Mucosa of rectum (tissue), 2 donors: ENCODE measurements around the gene PRDM2.

Source experiments
- H3K27ac ChIP-seq, 2 donors: one replicate each; pipeline ENCODE4 v1.7.0; 2013; ENCODE audit warnings: inconsistent platforms in 2 of 2, low read depth in 2 of 2, low read length in 2 of 2
- H3K27me3 ChIP-seq, 2 donors: one replicate each; pipeline ENCODE4 v1.7.0; 2013; ENCODE audit warnings: low read length in 2 of 2; ENCODE audit not compliant: control insufficient read depth in 2 of 2, insufficient read depth in 2 of 2
- H3K36me3 ChIP-seq, 2 donors: one replicate each; pipeline ENCODE4 v1.7.0; 2013; ENCODE audit warnings: low read length in 2 of 2; ENCODE audit not compliant: control insufficient read depth in 2 of 2, insufficient read depth in 2 of 2
- H3K4me1 ChIP-seq, 2 donors: one replicate each; pipeline ENCODE4 v1.7.0; 2013; ENCODE audit warnings: low read length in 2 of 2, mild to moderate bottlenecking in 1 of 2; ENCODE audit not compliant: control insufficient read depth in 2 of 2, insufficient read depth in 2 of 2
- H3K4me3 ChIP-seq, 2 donors: one replicate each; pipeline ENCODE4 v1.7.0; 2013; ENCODE audit warnings: low read length in 2 of 2
- H3K9ac ChIP-seq, 2 donors: one replicate each; pipeline ENCODE4 v1.7.0; 2013; ENCODE audit warnings: low read length in 2 of 2, low read depth in 1 of 2, mild to moderate bottlenecking in 1 of 2
- H3K9me3 ChIP-seq, 2 donors: one replicate each; pipeline ENCODE4 v1.7.0; 2013; ENCODE audit warnings: low read length in 2 of 2; ENCODE audit not compliant: control insufficient read depth in 2 of 2
- donor health status: healthy.
- donor health status: Normal muscosa, but diverticular disease.

PRDM2 gene

GRCh38 chr1:13761883-13762282 lies 61.9 kb downstream of the PRDM2 start:
- H3K4me1 ChIP-seq = peaks cover 0 to 8% of the 10 kb centered on the region in 2 donors
- no peaks in the 10 kb centered on the region for H3K9me3 ChIP-seq
- H3K4me3 ChIP-seq = no peak overlapping the region
- no peak overlapping the region for H3K27ac ChIP-seq
- no peaks in the 10 kb centered on the region for H3K27me3 ChIP-seq
- no peak overlapping the region for H3K9ac ChIP-seq
- no peaks in the 10 kb centered on the region for H3K36me3 ChIP-seq

DNA sequence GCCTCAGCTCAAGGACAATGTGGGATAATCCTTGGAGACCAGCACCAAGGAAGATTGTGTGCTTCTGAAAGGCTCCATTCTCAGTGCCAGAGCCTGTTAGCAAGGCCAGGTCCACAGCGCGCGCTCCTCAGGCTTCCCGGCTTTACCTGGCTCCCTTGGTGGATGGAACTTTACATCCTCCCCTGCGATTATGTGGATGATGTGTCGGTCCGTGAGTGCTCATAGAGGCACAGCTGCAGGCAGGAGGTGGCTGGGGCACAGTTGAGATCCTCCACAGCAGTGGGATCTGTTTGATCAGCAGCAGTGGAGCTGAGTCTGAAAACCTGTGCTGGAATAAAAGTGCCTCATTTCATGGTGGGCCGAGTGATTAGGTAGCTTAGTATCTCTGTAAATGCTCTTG lies 62.7 kb downstream of the PRDM2 start:
- no peak overlapping the region for H3K4me3 ChIP-seq
- no peak overlapping the region for H3K27ac ChIP-seq
- H3K9me3 ChIP-seq = no peaks in the 10 kb centered on the region
- no peak overlapping the region for H3K9ac ChIP-seq
- H3K4me1 ChIP-seq = peaks cover 0 to 7% of the 10 kb centered on the region in 2 donors
- no peaks in the 10 kb centered on the region for H3K27me3 ChIP-seq
- no peaks in the 10 kb centered on the region for H3K36me3 ChIP-seq

DNA sequence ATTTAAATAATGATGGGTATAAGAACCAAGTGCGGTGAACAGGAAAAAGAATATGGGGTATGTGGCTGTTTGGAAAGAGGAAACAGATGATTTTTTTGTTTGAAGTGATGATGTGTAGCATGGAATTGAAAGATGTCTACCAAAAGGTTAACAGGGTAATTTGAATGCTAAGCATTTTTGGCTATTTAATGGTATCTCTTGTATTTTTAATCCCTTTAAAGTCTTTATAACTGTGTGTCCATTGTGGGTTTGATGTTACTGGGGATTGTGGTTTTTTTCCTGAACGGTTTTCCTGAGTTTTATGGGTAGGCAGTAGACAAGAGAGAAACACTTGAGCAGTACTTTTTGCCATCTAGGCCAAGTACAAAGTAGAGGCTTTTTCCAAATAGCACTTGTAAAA lies 63.2 kb downstream of the PRDM2 start:
- Histone ChIP-seq H3K36me3 (no peaks in the 10 kb centered on the region), H3K9ac (no peak overlapping the region), H3K27ac (no peak overlapping the region), H3K4me1 (peaks cover 0 to 7% of the 10 kb centered on the region in 2 donors), H3K4me3 (no peak overlapping the region), H3K27me3 (no peaks in the 10 kb centered on the region), H3K9me3 (no peaks in the 10 kb centered on the region)

DNA sequence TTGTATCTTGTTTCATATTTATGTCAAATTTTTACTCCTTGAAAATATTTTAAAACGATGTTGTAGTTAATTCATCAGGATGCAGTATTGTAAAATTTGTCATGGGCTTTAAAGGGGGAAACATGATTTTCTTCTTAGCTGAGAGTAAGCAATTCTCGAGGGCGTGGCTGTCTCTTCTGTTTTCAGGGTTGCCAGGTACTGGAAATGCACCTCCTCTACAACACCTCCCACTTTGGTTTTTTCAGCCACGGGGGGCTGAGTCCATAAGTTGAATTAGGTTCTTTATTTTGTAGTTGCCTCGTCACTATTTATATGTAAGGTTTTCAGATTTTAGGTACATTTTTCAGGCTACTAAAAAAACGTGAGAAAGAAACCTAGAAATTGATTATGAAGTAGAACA lies 64.0 kb downstream of the PRDM2 start:
- Histone ChIP-seq H3K4me1 (peaks cover 0 to 5% of the 10 kb centered on the region in 2 donors), H3K36me3 (no peaks in the 10 kb centered on the region), H3K9ac (no peak overlapping the region), H3K27ac (no peak overlapping the region), H3K9me3 (no peaks in the 10 kb centered on the region), H3K27me3 (no peaks in the 10 kb centered on the region), H3K4me3 (no peak overlapping the region)

DNA sequence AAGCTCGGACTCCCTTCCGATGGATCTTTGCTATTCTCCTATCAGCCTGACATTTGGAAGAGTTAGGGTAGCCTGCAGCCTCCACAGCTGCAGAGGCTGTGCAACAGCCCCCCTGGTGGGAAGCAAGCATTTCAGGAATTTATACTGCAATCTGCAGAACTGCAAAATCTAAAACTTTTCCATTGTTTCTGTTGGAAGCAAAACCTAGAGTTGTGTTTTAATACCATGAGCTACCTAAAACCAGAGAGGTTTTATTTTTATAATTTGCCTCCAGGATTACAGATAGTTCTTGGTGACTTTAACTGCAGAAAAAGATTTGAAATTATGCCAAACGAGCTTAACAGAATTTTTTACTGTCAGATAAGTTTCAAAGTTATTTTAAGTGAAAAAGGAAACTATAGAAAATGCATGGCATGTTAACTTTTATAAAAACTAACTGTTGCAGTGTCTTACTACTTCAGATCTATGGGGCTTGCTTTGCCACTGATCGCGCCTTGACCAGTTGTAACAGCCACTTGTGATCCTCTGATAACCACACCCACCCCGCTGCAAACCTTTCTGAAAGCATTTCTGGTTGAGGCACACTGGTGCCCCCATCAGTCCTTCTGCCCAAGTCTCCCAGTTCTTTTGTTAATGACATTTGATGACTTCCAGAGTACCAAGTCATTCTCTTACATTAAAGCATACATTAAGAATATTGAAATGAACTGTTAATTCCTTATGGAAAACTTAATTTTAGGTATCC lies 64.8 kb downstream of the PRDM2 start:
- no peaks in the 10 kb centered on the region for H3K9me3 ChIP-seq
- no peaks in the 10 kb centered on the region for H3K27me3 ChIP-seq
- H3K27ac ChIP-seq = no peak overlapping the region
- no peak overlapping the region for H3K9ac ChIP-seq
- no peak overlapping the region for H3K4me3 ChIP-seq
- no peaks in the 10 kb centered on the region for H3K36me3 ChIP-seq
- peaks cover 0 to 2% of the 10 kb centered on the region in 2 donors for H3K4me1 ChIP-seq

GRCh38 chr1:13766592-13767564 lies 66.9 kb downstream of the PRDM2 start:
- Histone ChIP-seq H3K27me3 (no peaks in the 10 kb centered on the region), H3K4me1 (no peaks in the 10 kb centered on the region), H3K4me3 (no peak overlapping the region), H3K9ac (no peak overlapping the region), H3K36me3 (no peaks in the 10 kb centered on the region), H3K27ac (no peak overlapping the region), H3K9me3 (no peaks in the 10 kb centered on the region)

GRCh38 chr1:13769212-13769611 lies 69.2 kb downstream of the PRDM2 start:
- Histone ChIP-seq H3K4me3 (no peak overlapping the region), H3K27ac (no peak overlapping the region), H3K9me3 (no peaks in the 10 kb centered on the region), H3K9ac (no peak overlapping the region), H3K36me3 (peaks cover 4 to 10% of the 10 kb centered on the region in 2 donors), H3K4me1 (no peaks in the 10 kb centered on the region), H3K27me3 (no peaks in the 10 kb centered on the region)

DNA sequence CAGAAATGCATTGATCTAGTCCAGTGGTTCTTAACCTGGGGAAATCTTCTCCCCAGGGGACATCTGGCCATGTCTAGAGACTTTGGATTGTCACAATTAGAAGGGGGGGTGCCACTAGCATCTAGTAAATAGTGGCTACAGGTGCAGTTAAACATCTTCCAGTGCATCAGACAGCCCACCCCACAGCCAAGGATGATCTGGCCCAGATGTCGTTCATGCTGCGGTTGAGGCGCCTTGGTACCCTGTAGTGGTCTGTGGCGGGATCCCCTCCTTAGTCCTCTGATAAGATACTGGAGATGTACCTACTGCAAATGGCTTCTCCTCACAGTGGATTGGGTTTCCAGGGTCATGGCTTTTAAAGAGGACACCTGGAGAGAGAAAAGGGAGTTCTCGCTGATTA lies 69.8 kb downstream of the PRDM2 start:
- H3K4me1 ChIP-seq = no peaks in the 10 kb centered on the region
- H3K4me3 ChIP-seq = no peak overlapping the region

DNA sequence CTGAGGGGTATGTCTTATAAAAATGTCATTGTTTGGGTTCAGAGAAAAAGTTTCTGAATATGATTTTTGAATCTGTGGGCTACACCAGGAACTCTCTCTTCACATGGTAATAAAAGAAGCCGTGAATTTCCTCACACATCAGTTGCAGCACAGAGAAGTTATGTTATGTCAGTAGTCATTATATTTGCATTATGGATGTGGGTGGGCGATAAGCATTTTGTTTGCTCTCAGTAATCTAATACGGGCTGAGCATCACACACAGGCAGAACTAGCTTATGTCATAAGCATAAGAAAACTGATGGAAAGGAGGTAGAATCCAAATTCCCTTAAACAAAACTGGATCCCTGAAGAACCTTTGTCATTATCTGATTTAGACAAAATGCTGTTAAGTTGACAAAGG lies 70.8 kb downstream of the PRDM2 start:
- Histone ChIP-seq H3K9me3 (no peaks in the 10 kb centered on the region), H3K4me1 (no peaks in the 10 kb centered on the region), H3K4me3 (no peak overlapping the region), H3K27ac (no peak overlapping the region), H3K27me3 (no peaks in the 10 kb centered on the region), H3K9ac (no peak overlapping the region), H3K36me3 (peaks cover 7 to 20% of the 10 kb centered on the region in 2 donors)

More for the DNA sequence above, 69.8 kb downstream of the PRDM2 start:
- no peak overlapping the region for H3K9ac ChIP-seq
- peaks cover 7 to 13% of the 10 kb centered on the region in 2 donors for H3K36me3 ChIP-seq
- H3K27me3 ChIP-seq = no peaks in the 10 kb centered on the region
- no peak overlapping the region for H3K27ac ChIP-seq
- H3K9me3 ChIP-seq = no peaks in the 10 kb centered on the region

DNA sequence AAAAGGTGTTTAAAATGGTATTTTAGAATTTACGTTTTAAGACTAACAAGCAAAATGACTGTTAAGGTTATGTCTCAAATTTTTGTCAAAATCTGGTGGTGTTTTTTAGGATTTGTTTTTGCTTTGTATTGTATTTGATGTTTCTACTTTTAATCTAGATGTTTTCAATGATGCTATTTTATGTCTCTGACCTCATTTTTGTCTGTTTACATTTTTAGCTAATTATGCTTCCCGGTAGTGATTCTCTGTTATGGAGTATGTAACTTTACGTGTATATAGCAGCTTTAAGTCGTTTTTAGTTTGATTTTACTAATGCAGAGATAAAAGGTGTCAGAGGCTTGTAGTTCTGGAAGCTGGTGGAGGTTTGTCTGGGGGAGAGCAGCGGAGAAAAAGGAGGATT lies 71.8 kb downstream of the PRDM2 start:
- no peaks in the 10 kb centered on the region for H3K9me3 ChIP-seq
- no peaks in the 10 kb centered on the region for H3K4me1 ChIP-seq
- no peak overlapping the region for H3K9ac ChIP-seq
- H3K27ac ChIP-seq = no peak overlapping the region
- H3K4me3 ChIP-seq = no peak overlapping the region
- H3K27me3 ChIP-seq = no peaks in the 10 kb centered on the region
- peaks cover 16 to 30% of the 10 kb centered on the region in 2 donors for H3K36me3 ChIP-seq
